ENCODE results near the gene ENTREP3.
"Not testable (repeated sequence)": the region's sequence is repeated elsewhere in the genome, so short reads cannot be mapped to it uniquely, and the experiment has no call there.

ENTREP3 gene

DNA sequence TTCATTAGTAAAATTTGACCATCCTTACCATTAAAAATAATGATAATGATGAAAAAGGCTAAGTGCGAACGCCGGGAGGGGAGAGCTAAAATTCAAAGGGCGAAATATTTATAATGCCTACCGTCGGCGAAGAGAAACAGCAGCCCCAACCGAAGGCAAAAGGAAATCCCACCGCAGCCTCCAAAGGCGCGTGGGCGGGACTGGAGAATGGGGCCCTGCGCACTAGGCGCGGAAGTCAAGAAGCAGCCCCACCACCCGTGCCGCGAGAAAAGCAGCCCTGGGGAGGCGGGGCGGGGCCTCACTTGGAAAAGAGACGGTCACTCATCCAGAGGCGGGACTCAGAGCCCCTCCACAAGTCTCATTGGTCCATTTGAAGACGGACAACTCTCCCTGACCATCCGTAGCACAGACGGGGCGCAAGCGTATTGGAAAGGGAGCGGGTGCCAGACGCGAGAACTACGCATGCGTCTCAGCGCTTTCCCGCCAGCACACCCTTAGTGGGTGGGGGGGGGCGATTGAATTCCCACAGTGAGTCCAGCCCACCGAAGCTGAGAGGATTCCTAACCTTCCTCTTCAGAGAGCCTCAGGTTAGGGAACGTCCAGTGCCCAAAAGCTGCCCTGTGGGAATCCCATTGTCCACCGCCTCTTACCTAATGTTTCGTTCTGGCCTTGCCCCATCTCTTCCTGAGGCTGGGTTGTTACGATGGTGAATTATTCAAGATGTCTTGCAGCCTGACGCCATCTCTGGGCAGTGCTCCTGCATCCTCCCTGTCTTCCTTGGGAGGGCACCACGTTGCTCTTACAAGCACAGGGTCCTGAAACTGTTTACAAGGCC, 27.8 kb downstream of the ENTREP3 start:
- TF ChIP-seq ZNF274 (IDR thresholded peaks at IDR 0.05; ENCODE audit: low read depth, low read length) = no peak
- H3K4me3 ChIP-seq (ENCODE audit: low read length) = peak overlapping the region; percentile 79

GRCh38 chr1:155226910-155227260, 28.4 kb downstream of the ENTREP3 start:
- TF ChIP-seq ZNF274 (IDR thresholded peaks at IDR 0.05; ENCODE audit: low read depth, low read length) = no peak
- peak overlapping the region; percentile 79 for H3K4me3 ChIP-seq (ENCODE audit: low read length)

DNA sequence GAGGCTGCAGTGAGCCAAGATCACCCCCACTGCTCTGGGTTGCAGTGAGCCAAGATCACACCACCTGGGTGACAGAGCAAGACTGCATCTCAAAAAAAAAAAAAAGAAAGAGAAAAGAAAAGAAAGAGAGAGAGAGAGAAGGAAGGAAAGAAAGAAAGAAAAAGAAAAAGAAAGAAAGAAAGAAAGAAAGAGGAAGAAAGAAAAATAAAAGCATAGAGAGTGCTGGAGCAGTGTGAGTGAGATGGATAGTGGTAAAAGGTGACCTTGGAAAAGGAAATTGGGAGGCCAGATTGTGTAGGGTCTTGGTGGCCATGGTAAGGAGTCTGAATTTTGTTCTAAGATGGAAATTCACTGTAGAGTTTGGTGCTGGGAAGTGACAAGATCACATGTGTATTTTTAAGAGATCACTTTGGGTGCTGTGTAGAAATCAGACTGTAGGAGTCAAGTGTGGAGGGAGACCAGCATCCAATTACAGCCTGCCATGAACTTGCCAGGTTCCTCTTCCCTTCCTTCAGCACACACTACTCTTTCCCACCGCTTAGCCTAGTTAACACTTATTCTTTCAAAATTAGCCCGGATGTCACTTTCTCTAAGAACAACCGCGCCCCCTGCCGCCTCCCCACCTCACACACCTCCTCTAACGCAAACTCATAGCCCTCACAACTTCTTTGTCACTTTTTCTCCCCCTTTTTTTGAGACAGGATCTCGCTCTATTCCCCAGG, 28.9 kb downstream of the ENTREP3 start:
- H3K4me3 ChIP-seq (ENCODE audit: low read length) = peak overlapping the region; percentile 79
- no peak for TF ChIP-seq ZNF274 (IDR thresholded peaks at IDR 0.05; ENCODE audit: low read depth, low read length)

- not testable (repeated sequence) for H3K4me3 ChIP-seq (ENCODE audit: low read length)
Measured at GRCh38 chr1:155225404-155225759, 29.9 kb downstream of the ENTREP3 start.

- no peak for TF ChIP-seq ZNF274 (IDR thresholded peaks at IDR 0.05; ENCODE audit: low read depth, low read length)
- H3K4me3 ChIP-seq (ENCODE audit: low read length) = no peak overlapping the region
Measured at GRCh38 chr1:155223047-155223446, 32.2 kb downstream of the ENTREP3 start.

- H3K4me3 ChIP-seq (ENCODE audit: low read length) = not testable (repeated sequence)
Measured at GRCh38 chr1:155220211-155220965, 34.9 kb downstream of the ENTREP3 start.

DNA sequence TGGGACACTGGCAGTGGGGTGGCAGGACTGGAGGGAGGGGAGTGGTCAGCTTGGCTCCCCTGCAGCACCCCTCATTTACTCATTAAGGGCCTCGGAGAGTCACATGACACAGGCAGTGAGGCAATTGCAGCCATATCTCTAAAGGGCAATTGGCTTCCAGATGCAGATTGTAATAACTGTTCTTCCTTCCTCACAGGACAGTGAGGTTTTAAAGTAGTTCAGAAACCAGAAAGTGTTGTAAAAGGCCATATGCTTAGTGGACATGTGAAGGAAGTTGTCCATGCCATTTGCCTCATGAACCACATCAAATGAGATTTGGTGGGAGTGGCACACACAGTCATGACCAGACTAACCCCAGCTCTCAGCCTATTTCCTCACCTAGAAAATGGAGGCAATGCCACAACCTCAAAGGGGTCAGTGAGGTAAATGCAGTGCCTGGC, 35.7 kb downstream of the ENTREP3 start:
- H3K4me3 ChIP-seq (ENCODE audit: low read length) = no peak overlapping the region
- no peak for TF ChIP-seq ZNF274 (IDR thresholded peaks at IDR 0.05; ENCODE audit: low read depth, low read length)

GRCh38 chr1:155218854-155219591, 36.3 kb downstream of the ENTREP3 start:
- no peak for TF ChIP-seq ZNF274 (IDR thresholded peaks at IDR 0.05; ENCODE audit: low read depth, low read length)
- no peak overlapping the region for H3K4me3 ChIP-seq (ENCODE audit: low read length)

GRCh38 chr1:155214702-155215101, 40.6 kb downstream of the ENTREP3 start:
- not testable (repeated sequence) for H3K4me3 ChIP-seq (ENCODE audit: low read length)

DNA sequence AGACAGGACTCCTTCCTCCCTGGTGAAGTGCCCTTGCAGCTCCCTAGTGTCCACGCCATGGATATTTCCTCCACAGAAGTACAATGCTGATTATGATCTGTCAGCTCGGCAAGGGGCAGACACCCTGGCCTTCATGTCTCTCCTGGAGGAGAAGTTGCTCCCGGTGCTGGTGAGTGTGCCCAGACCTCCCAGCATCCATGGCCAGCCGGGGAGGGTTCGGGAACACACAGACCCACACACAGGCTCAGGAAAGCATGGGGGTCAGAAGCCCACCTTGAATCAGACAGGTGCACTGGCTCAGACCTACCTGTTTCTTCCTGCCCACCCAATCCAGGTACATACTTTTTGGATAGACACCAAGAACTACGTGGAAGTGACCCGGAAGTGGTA, 43.2 kb downstream of the ENTREP3 start:
- H3K4me3 ChIP-seq (ENCODE audit: low read length) = not testable (repeated sequence)

- not testable (repeated sequence) for H3K4me3 ChIP-seq (ENCODE audit: low read length)
Measured at GRCh38 chr1:155211381-155212050, 43.8 kb downstream of the ENTREP3 start.

DNA sequence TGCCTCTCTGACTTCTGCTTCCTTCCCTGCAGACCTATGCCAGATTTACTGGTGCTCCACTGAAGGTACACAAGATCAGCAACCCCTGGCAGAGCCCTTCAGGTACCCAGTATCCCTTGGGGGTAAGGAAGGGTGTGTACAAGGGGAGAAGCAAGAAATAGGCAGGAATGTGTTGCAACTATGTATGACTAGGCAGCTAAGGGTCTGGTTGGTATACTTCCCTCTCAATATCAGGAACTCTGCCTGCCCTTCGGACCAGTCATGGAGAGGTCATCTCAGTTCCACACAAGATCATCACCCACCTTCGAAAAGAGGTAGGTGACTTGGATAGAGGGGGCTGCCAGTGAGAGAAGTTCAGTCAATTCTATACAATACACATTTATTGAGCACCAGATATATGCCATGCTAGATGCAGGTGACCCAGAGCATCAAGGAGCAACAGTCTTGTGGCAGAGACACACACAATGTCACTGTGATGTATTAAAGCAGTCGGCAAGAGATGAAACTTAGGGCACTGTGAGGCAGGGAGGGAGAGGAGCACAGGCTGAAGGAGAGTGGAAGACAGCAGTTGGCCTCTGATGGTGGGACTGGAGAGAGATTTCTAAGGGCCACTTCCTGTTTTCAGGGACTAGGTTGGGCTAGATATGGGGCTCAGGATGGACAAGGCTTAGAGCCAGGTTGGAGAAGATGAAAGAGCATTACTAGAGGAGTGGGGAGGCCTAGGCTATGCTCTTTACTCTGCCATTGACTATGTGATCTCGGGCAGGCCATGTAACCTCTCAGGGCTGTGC, 44.8 kb downstream of the ENTREP3 start:
- TF ChIP-seq ZNF274 (IDR thresholded peaks at IDR 0.05; ENCODE audit: low read depth, low read length) = no peak
- H3K4me3 ChIP-seq (ENCODE audit: low read length) = no peak overlapping the region

DNA sequence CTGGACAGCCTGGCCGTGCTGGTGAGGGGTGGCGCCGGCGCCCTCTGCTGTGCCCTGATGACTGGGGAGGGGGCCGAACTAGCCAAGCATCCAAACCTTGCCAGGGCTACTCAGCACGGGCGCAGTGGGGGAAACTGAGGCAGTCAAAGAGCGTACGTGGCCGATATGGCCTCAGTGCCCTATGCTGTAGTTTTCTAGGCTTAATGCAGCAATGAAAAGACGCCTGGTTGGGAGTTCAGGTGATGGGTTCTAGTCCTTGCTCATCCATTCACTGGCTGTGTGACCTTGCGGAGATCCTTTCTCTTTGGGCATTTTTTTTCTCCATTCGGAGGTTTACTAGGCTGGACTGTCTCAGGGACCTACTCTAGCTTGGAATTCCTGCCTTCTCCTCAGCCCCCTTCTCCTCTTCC, 46.0 kb downstream of the ENTREP3 start:
- TF ChIP-seq ZNF274 (IDR thresholded peaks at IDR 0.05; ENCODE audit: low read depth, low read length) = no peak
- H3K4me3 ChIP-seq (ENCODE audit: low read length) = peak overlapping the region; percentile 79
